NT2/D1 (cell line): ENCODE measurements around the gene NAA30.

Source experiments
- SUZ12 ChIP-seq: IDR thresholded peaks from 2 replicates; pipeline ENCODE4 v1.6.1; 2011; ENCODE audit not compliant: insufficient read length, insufficient read depth; ENCODE audit errors: extremely low read depth
- YY1 ChIP-seq: IDR thresholded peaks from 2 replicates; pipeline ENCODE4 v1.6.1; 2011; ENCODE audit not compliant: insufficient read length, insufficient read depth
- ZNF274 ChIP-seq: IDR thresholded peaks from 2 replicates; pipeline ENCODE4 v1.6.1; 2011; ENCODE audit warnings: mild to moderate bottlenecking, low read depth, low read length

DNA sequence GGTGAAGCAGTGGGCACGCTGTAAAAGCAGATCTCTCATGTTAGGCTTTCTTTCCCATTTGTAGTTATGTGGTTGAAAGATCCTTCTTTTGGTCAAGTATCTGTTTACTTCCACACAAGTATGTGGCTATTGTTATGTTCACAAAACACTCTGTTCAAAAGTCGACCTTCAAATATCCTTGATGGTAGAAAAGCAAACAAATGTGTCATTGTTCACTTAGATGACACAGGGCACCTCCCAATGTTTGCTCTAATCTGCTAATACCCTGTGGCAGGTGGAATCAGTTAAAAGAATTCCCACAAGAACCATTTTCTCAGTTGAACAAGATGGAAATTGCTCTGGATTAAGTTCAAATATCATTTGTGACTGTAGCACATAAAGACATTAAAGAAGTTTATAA is 43.6 kb upstream of the NAA30 start:
- no peak for TF ChIP-seq SUZ12
- TF ChIP-seq ZNF274 = no peak
- no peak for TF ChIP-seq YY1
